ENCODE results near the gene SHISA8.

DNA sequence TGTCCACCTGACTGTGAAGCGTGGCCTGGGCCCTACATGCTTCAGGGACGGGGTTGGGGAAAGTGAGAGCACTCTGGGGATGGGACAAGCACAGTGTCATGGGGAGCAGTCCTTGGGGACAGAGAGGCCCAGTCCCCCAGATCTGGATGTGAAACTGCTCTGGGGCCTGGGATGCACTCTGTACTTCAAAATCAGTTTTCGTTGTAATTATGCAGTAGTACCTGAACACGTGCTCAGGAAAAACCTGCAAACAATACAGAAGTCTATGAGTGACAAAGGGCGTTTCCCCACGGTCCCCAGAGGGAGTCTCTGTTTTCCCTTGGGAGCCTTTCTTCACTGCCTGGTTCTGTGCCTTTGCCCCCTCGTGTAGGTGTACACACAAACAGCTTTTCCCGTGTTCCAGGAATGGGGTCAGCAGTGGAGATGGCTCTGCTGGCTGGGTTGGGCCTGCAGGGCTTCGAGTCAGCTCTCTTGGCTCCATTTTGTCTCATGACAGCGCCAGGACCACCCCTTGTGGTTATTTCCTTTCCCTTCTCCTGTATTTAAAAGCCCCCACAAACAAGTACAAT lies 16.9 kb upstream of the SHISA8 start:
- TF ChIP-seq GATA2 (IDR thresholded peaks at IDR 0.05; ENCODE audit: low read depth, low read length) (no peak), GATA3 (IDR thresholded peaks at IDR 0.05; ENCODE audit: low read depth, low read length) (no peak)
